Neural cell (in vitro differentiated cells): Measurements from ENCODE around the gene LCLAT1. TPM values are rescaled to one million over a fixed set of nuclear protein-coding genes. Genes with fewer than 3 reads are reported as not detected.

ENCODE experiments used
- H2AFZ ChIP-seq: fragments of 200-600, 300-800 bp; sonication (generic), shearing (Covaris generic); 2 replicates; pipeline ENCODE4 v1.6.0; 2014; ENCODE audit warnings: low read depth, mild to moderate bottlenecking, antibody characterized with exemption, low read length, moderate library complexity
- H3F3A ChIP-seq: fragments of 200-600 bp; shearing (Covaris generic); 2 replicates; pipeline ENCODE4 v1.6.1; 2016; ENCODE audit warnings: mild to moderate bottlenecking, moderate library complexity, mixed read lengths, antibody characterized with exemption, low read length; ENCODE audit not compliant: insufficient read depth, poor library complexity, severe bottlenecking
- H3K27ac ChIP-seq: fragments of 200-600, 300-800 bp; sonication (generic), shearing (Covaris generic); 2 replicates; pipeline ENCODE4 v1.5.1; 2014; ENCODE audit warnings: mild to moderate bottlenecking, low read length, moderate library complexity
- H3K27me3 ChIP-seq: fragments of 300-800, 200-600 bp; sonication (generic), shearing (Covaris generic); 2 replicates; pipeline ENCODE4 v1.6.0; 2014; ENCODE audit warnings: mild to moderate bottlenecking, low read depth, low read length, moderate library complexity; ENCODE audit not compliant: insufficient read depth
- H3K36me3 ChIP-seq: fragments of 300-800, 200-600 bp; sonication (generic), shearing (Covaris generic); 2 replicates; pipeline ENCODE4 v1.5.1; 2014; ENCODE audit warnings: mild to moderate bottlenecking, antibody characterized with exemption, low read length, moderate library complexity; ENCODE audit not compliant: insufficient read depth
- H3K4me2 ChIP-seq: fragments of 300-800, 200-600 bp; sonication (generic), shearing (Covaris generic); 2 replicates; pipeline ENCODE4 v1.6.0; 2014; ENCODE audit warnings: mild to moderate bottlenecking, low read length
- H3K4me3 ChIP-seq: fragments of 300-800, 200-600 bp; sonication (generic), shearing (Covaris generic); 2 replicates; pipeline ENCODE4 v1.5.1; 2014; ENCODE audit warnings: mild to moderate bottlenecking, low read length, moderate library complexity
- H3K79me2 ChIP-seq: fragments of 200-600 bp; shearing (Covaris generic); replicated peaks from 2 replicates; pipeline ENCODE4 v1.6.0; 2014; ENCODE audit warnings: mild to moderate bottlenecking, low read length, moderate library complexity; ENCODE audit not compliant: insufficient read depth
- H3K9ac ChIP-seq: fragments of 300-800, 200-600 bp; sonication (generic), shearing (Covaris generic); 2 replicates; pipeline ENCODE4 v1.6.1; 2016; ENCODE audit warnings: mild to moderate bottlenecking, low read length, mixed read lengths
- H3K9me2 ChIP-seq: fragments of 200-600 bp; shearing (Covaris generic); 2 replicates; pipeline ENCODE4 v1.6.1; 2016; ENCODE audit warnings: mild to moderate bottlenecking, low read length, mixed read lengths; ENCODE audit not compliant: insufficient read depth
- H3K9me3 ChIP-seq: fragments of 200-600, 300-800 bp; sonication (generic), shearing (Covaris generic); 2 replicates; pipeline ENCODE4 v1.6.1; 2016; ENCODE audit warnings: mild to moderate bottlenecking, mixed run types, low read length, moderate library complexity, mixed read lengths
- H4K20me1 ChIP-seq: fragments of 200-600 bp; shearing (Covaris generic); 2 replicates; pipeline ENCODE4 v1.6.1; 2016; ENCODE audit warnings: mild to moderate bottlenecking, mixed run types; ENCODE audit not compliant: insufficient read depth
- CTCF ChIP-seq: fragments of 450-650 bp; IDR thresholded peaks from 2 replicates; pipeline ENCODE4 v1.5.1; 2014; ENCODE audit warnings: antibody characterized with exemption, mild to moderate bottlenecking, moderate library complexity; ENCODE audit not compliant: poor library complexity, severe bottlenecking
- EP300 ChIP-seq: fragments of 450-650 bp; conservative IDR thresholded peaks from 2 replicates; pipeline ENCODE4 v1.6.1; 2014; ENCODE audit warnings: antibody characterized with exemption, mild to moderate bottlenecking, moderate library complexity; ENCODE audit not compliant: poor library complexity, severe bottlenecking
- EZH2 ChIP-seq: fragments of 200-600, 300-800 bp; shearing (Covaris generic), sonication (generic); IDR thresholded peaks from 2 replicates; pipeline ENCODE4 v1.6.1; 2014; ENCODE audit warnings: antibody characterized with exemption, low read length, borderline replicate concordance, mild to moderate bottlenecking; ENCODE audit not compliant: insufficient read depth, poor library complexity, severe bottlenecking
- MXI1 ChIP-seq: fragments of 450-650 bp; conservative IDR thresholded peaks from 2 replicates; pipeline ENCODE4 v1.6.1; 2014; ENCODE audit warnings: antibody characterized with exemption, mild to moderate bottlenecking; ENCODE audit not compliant: poor library complexity, severe bottlenecking
- POLR2AphosphoS5 ChIP-seq: IDR thresholded peaks from 2 replicates; pipeline ENCODE4 v1.6.1; 2012
- RAD21 ChIP-seq: fragments of 450-650 bp; conservative IDR thresholded peaks from 2 replicates; pipeline ENCODE4 v1.6.1; 2014; ENCODE audit warnings: antibody characterized with exemption, mild to moderate bottlenecking, moderate library complexity
- REST ChIP-seq: IDR thresholded peaks from 2 replicates; pipeline ENCODE4 v1.6.1; 2012; ENCODE audit warnings: borderline replicate concordance
- SMC3 ChIP-seq: fragments of 450-650 bp; conservative IDR thresholded peaks from 2 replicates; pipeline ENCODE4 v1.6.1; 2014; ENCODE audit warnings: antibody characterized with exemption, mild to moderate bottlenecking, moderate library complexity; ENCODE audit not compliant: poor library complexity
- TAF1 ChIP-seq: IDR thresholded peaks from 2 replicates; pipeline ENCODE4 v1.6.1; 2012; ENCODE audit warnings: low read depth
- polyA plus RNA-seq: library from polyadenylated mRNA; depleted of rRNA; stranded (reverse); fragments of >200 nt; gene quantifications from 2 replicates; pipeline ENCODE4 v1.2.3, GENCODE V29; 2014

LCLAT1 gene
- polyA plus RNA-seq, 1 donor from 2014 or later: 5.8 TPM

- H3K4me2 ChIP-seq: no peak overlapping the region
- no peak overlapping the region for H3K4me3 ChIP-seq
Measured at GRCh38 chr2:30652271-30652915, 205.3 kb downstream of the LCLAT1 start.

GRCh38 chr2:30653847-30654246 is 206.8 kb downstream of the LCLAT1 start:
- Histone ChIP-seq H3K9ac (no peak overlapping the region), H3K9me3 (no peaks in the 10 kb centered on the region), H3K79me2 (no peaks in the 10 kb centered on the region), H3K27ac (no peak overlapping the region), H3K36me3 (no peaks in the 10 kb centered on the region), H3K4me2 (no peak overlapping the region), H3K27me3 (no peaks in the 10 kb centered on the region), H3K4me3 (no peak overlapping the region), H4K20me1 (no peaks in the 10 kb centered on the region), H3F3A (no peaks in the 10 kb centered on the region), H3K9me2 (no peaks in the 10 kb centered on the region), H2AFZ (no peak overlapping the region)
- TF ChIP-seq EZH2: no peak
- TF ChIP-seq EP300: no peak
- TF ChIP-seq POLR2AphosphoS5: no peak
- no peak for TF ChIP-seq TAF1
- no peak for TF ChIP-seq REST
- no peak for TF ChIP-seq SMC3

More at GRCh38 chr2:30652271-30652915, 205.3 kb downstream of the LCLAT1 start:
- Histone ChIP-seq H3K36me3 (no peaks in the 10 kb centered on the region), H3F3A (no peaks in the 10 kb centered on the region), H3K9me3 (no peaks in the 10 kb centered on the region), H3K9ac (no peak overlapping the region), H3K79me2 (no peaks in the 10 kb centered on the region), H3K27ac (no peak overlapping the region), H4K20me1 (no peaks in the 10 kb centered on the region), H3K9me2 (no peaks in the 10 kb centered on the region), H3K27me3 (no peaks in the 10 kb centered on the region), H2AFZ (no peak overlapping the region)
- TF ChIP-seq POLR2AphosphoS5 (no peak), REST (no peak), EP300 (no peak), CTCF (no peak), MXI1 (no peak), TAF1 (no peak), EZH2 (no peak), SMC3 (no peak), RAD21 (no peak)
